SK-N-SH (cell line): ENCODE results near the gene NPC2. TPM values are rescaled to one million over a fixed set of nuclear protein-coding genes. Genes with fewer than 3 reads are reported as not detected.
A peak's percentile ranks its signal among the peaks of the same experiment; 100 is the strongest.

Experiments
- CTCF ChIA-PET: fragments of 300-600, 350-600 bp; formaldehyde crosslinking; extraction: SDS; loops from one replicate; lab custom pipeline; 2021; lab: Yijun Ruan, JAX
- POLR2A ChIA-PET: fragments of 350-600 bp; sonication (Branson Sonifier 250); formaldehyde crosslinking; extraction: SDS; loops from one replicate; lab custom pipeline; 2020; ENCODE audit warnings: antibody characterized with exemption, inconsistent platforms; lab: Yijun Ruan, JAX
- DNase-seq: peaks from one replicate; pipeline ENCODE4 v3.0.0; 2012
- H2AFZ ChIP-seq: fragments of 200-600 bp; sonication (generic); 2 replicates; pipeline ENCODE4 v1.8.1; 2016; ENCODE audit warnings: antibody characterized with exemption, mild to moderate bottlenecking, low read depth
- H3F3A ChIP-seq: fragments of 200-600 bp; sonication (generic); replicated peaks from 2 replicates; pipeline ENCODE3; 2016; ENCODE audit warnings: antibody characterized with exemption, mild to moderate bottlenecking; ENCODE audit not compliant: insufficient read depth
- H3K27ac ChIP-seq, 2 experiments: fragments of 200-500 bp in 1 of 2; fragments of 200-600 bp in 1 of 2; sonication (Bioruptor generic) in 1 of 2; sonication (generic), shearing (Covaris generic) in 1 of 2; 2 replicates each; pipeline versions ENCODE4 v1.5.1 to v1.6.1; 2014 to 2016; ENCODE audit warnings: low read depth in 2 of 2, inconsistent platforms in 1 of 2, low read length in 1 of 2, mild to moderate bottlenecking in 1 of 2, mixed read lengths in 1 of 2
- H3K27me3 ChIP-seq: fragments of 200-600 bp; sonication (generic), shearing (Covaris generic); 2 replicates; pipeline ENCODE4 v1.6.1; 2016; ENCODE audit warnings: mixed run types; ENCODE audit not compliant: insufficient read depth
- H3K36me3 ChIP-seq, 2 experiments: fragments of 200-500 bp in 1 of 2; fragments of 200-600 bp in 1 of 2; sonication (Bioruptor generic) in 1 of 2; sonication (generic) in 1 of 2; replicated peaks in 1 of 2; 2 replicates each; pipeline versions ENCODE3 to v1.5.1; 2014 to 2016; ENCODE audit warnings: low read length in 1 of 2, mild to moderate bottlenecking in 1 of 2; ENCODE audit not compliant: insufficient read depth in 2 of 2, control insufficient read depth in 1 of 2
- H3K4me1 ChIP-seq, 2 experiments: fragments of 200-500 bp in 1 of 2; fragments of 200-600 bp in 1 of 2; sonication (Bioruptor generic) in 1 of 2; sonication (generic), shearing (Covaris generic) in 1 of 2; 2 replicates each; pipeline versions ENCODE4 v1.5.1 to v1.6.1; 2014 to 2016; ENCODE audit warnings: low read depth in 1 of 2, low read length in 1 of 2, mixed run types in 1 of 2; ENCODE audit not compliant: insufficient read depth in 2 of 2, control insufficient read depth in 1 of 2
- H3K4me2 ChIP-seq: fragments of 200-600 bp; sonication (generic), shearing (Covaris generic); 2 replicates; pipeline ENCODE4 v1.6.1; 2017; ENCODE audit warnings: mixed run types
- H3K4me3 ChIP-seq, 2 experiments: fragments of 200-500 bp in 1 of 2; fragments of 200-600 bp in 1 of 2; sonication (Bioruptor generic) in 1 of 2; sonication (generic), shearing (Covaris generic) in 1 of 2; 2 replicates each; pipeline versions ENCODE4 v1.5.1 to v1.8.1; 2014 to 2016; ENCODE audit warnings: low read depth in 2 of 2, inconsistent platforms in 1 of 2, low read length in 1 of 2, mild to moderate bottlenecking in 1 of 2, mixed read lengths in 1 of 2, moderate library complexity in 1 of 2
- H3K79me2 ChIP-seq: fragments of 200-600 bp; sonication (generic); 2 replicates; pipeline ENCODE4 v1.8.1; 2017; ENCODE audit warnings: mild to moderate bottlenecking; ENCODE audit not compliant: insufficient read depth
- H3K9ac ChIP-seq: fragments of 200-600 bp; sonication (generic); 2 replicates; pipeline ENCODE4 v1.6.1; 2017; ENCODE audit warnings: mixed run types
- H3K9me2 ChIP-seq: fragments of 200-600 bp; sonication (generic); 2 replicates; pipeline ENCODE4 v1.6.1; 2017; ENCODE audit warnings: mixed run types
- H3K9me3 ChIP-seq: fragments of 200-600 bp; sonication (generic); 2 replicates; pipeline ENCODE4 v1.6.1; 2017; ENCODE audit warnings: mixed run types, mild to moderate bottlenecking, moderate library complexity
- H4K20me1 ChIP-seq: fragments of 200-600 bp; sonication (generic); 2 replicates; pipeline ENCODE4 v1.6.1; 2017; ENCODE audit warnings: mild to moderate bottlenecking, mixed run types; ENCODE audit not compliant: insufficient read depth
- CHD2 ChIP-seq: fragments of 150-350 bp; IDR thresholded peaks from 2 replicates; pipeline ENCODE4 v1.6.1; 2018; ENCODE audit warnings: low read length; ENCODE audit not compliant: partially characterized antibody
- ELF1 ChIP-seq: IDR thresholded peaks from 2 replicates; pipeline ENCODE4 v1.4.0; 2012
- EP300 ChIP-seq, 2 experiments: IDR thresholded peaks; 2 replicates each; pipeline versions ENCODE4 v1.4.0 to v1.6.1; 2012; ENCODE audit warnings: borderline replicate concordance in 1 of 2, low read depth in 1 of 2, low read length in 1 of 2
- EZH2phosphoT487 ChIP-seq: fragments of 200-600 bp; sonication (generic); IDR thresholded peaks from 2 replicates; pipeline ENCODE4 v1.6.1; 2017; ENCODE audit warnings: low read depth, mixed run types, mild to moderate bottlenecking, antibody characterized with exemption, moderate library complexity, borderline replicate concordance
- FOSL2 ChIP-seq: IDR thresholded peaks from 2 replicates; pipeline ENCODE4 v1.4.0; 2012; ENCODE audit warnings: low read depth, mild to moderate bottlenecking, moderate library complexity, borderline replicate concordance
- FOXM1 ChIP-seq: IDR thresholded peaks from 2 replicates; pipeline ENCODE4 v1.4.0; 2012; ENCODE audit warnings: low read depth, mild to moderate bottlenecking
- GABPA ChIP-seq: IDR thresholded peaks from 2 replicates; pipeline ENCODE4 v1.4.0; 2012; ENCODE audit warnings: low read depth, mild to moderate bottlenecking
- GATA2 ChIP-seq: sonication (generic); formaldehyde crosslinking; IDR thresholded peaks from 2 replicates; pipeline ENCODE4 v1.5.0; 2020; ENCODE audit warnings: mild to moderate bottlenecking, missing genetic modification reagents
- JUND ChIP-seq: IDR thresholded peaks from 2 replicates; pipeline ENCODE4 v1.4.0; 2012
- MEF2A ChIP-seq: IDR thresholded peaks from 2 replicates; pipeline ENCODE4 v1.4.0; 2012; ENCODE audit warnings: low read depth, borderline replicate concordance
- NRF1 ChIP-seq: IDR thresholded peaks from 2 replicates; pipeline ENCODE4 v1.6.1; 2012; ENCODE audit warnings: low read depth, mild to moderate bottlenecking, low read length
- POLR2AphosphoS5 ChIP-seq: IDR thresholded peaks from 2 replicates; pipeline ENCODE4 v1.6.1; 2012; ENCODE audit warnings: low read depth, low read length
- RXRA ChIP-seq: IDR thresholded peaks from 2 replicates; pipeline ENCODE4 v1.4.0; 2012; ENCODE audit warnings: low read depth, mild to moderate bottlenecking, borderline replicate concordance
- SMC3 ChIP-seq: IDR thresholded peaks from 2 replicates; pipeline ENCODE4 v1.6.1; 2012; ENCODE audit warnings: low read depth, low read length, improper control_type of control experiment
- TCF12 ChIP-seq: IDR thresholded peaks from 2 replicates; pipeline ENCODE4 v1.4.0; 2012
- USF1 ChIP-seq: IDR thresholded peaks from 2 replicates; pipeline ENCODE4 v1.4.0; 2012; ENCODE audit warnings: low read depth, borderline replicate concordance
- YY1 ChIP-seq: IDR thresholded peaks from 2 replicates; pipeline ENCODE4 v1.4.0; 2012; ENCODE audit warnings: low read depth, mild to moderate bottlenecking
- ZBTB33 ChIP-seq: IDR thresholded peaks from 2 replicates; pipeline ENCODE4 v1.4.0; 2012; ENCODE audit warnings: low read depth, borderline replicate concordance
- WGBS: methylation state at CpG from one replicate; pipeline ENCODE4 v1.1.6; 2017; ENCODE audit warnings: low lambda C conversion rate; 5-methylcytosine and 5-hydroxymethylcytosine counted together
- polyA plus RNA-seq, 3 experiments: library from polyadenylated mRNA; depleted of rRNA; stranded (reverse); fragments of >200 nt; gene quantifications; 2 replicates each; pipeline ENCODE4 v1.2.3, GENCODE V29; 2012
- TF ChIP-seq, protein P1 (sequence below): IDR thresholded peaks from 2 replicates; pipeline ENCODE4; 2012
- TF ChIP-seq, protein P2 (sequence below): fragments of 150-350 bp; IDR thresholded peaks from 2 replicates; pipeline ENCODE4 v1.6.1; 2016; ENCODE audit warnings: mild to moderate bottlenecking, low read depth, low read length
- TF ChIP-seq, protein P3 (sequence below): fragments of 200-600 bp; sonication (generic); IDR thresholded peaks from 2 replicates; pipeline ENCODE4 v1.6.1; 2017; ENCODE audit warnings: antibody characterized with exemption, mild to moderate bottlenecking, moderate library complexity

The NPC2 gene
- polyA plus RNA-seq, 1 of the 3 experiments (the other 2 are of a cell fraction): 522 TPM

GRCh38 chr14:74459976-74460375 is 33.1 kb downstream of the NPC2 start:
- Histone ChIP-seq H3F3A (no peaks in the 10 kb centered on the region), H3K27ac (no peak overlapping the region), H3K9me3 (no peaks in the 10 kb centered on the region), H2AFZ (no peak overlapping the region), H3K27me3 (peaks cover 1% of the 10 kb centered on the region; the same call in 1 of the 2 replicates), H3K79me2 (no peaks in the 10 kb centered on the region), H3K9ac (no peak overlapping the region), H4K20me1 (no peaks in the 10 kb centered on the region), H3K36me3 (no peaks in the 10 kb centered on the region), H3K4me1 (no peaks in the 10 kb centered on the region), H3K4me3 (no peak overlapping the region), H3K9me2 (no peaks in the 10 kb centered on the region), H3K4me2 (no peak overlapping the region)
- ChIA-PET POLR2A (no interaction called here), CTCF (interaction anchor here (1.0 to 2.5 kb wide), 6 partner anchors 9 to 153 kb away, joined by 3 to 14 read pairs (median 3); partner anchors contain the start of gene SYNDIG1L)
- TF ChIP-seq GATA2 (CRISPR knock-in tag): no peak
- no peak for TF ChIP-seq EP300 (IDR thresholded peaks at IDR 0.05; ENCODE audit: borderline replicate concordance in 1 of 2, low read depth in 1 of 2, low read length in 1 of 2)
- TF ChIP-seq FOXM1: no peak
- TF ChIP-seq, protein P1, sequence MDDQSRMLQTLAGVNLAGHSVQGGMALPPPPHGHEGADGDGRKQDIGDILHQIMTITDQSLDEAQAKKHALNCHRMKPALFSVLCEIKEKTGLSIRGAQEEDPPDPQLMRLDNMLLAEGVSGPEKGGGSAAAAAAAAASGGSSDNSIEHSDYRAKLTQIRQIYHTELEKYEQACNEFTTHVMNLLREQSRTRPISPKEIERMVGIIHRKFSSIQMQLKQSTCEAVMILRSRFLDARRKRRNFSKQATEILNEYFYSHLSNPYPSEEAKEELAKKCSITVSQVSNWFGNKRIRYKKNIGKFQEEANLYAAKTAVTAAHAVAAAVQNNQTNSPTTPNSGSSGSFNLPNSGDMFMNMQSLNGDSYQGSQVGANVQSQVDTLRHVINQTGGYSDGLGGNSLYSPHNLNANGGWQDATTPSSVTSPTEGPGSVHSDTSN: no peak
- TF ChIP-seq TCF12: no peak
- TF ChIP-seq RXRA: no peak
- no peak for TF ChIP-seq GABPA
- TF ChIP-seq POLR2AphosphoS5: no peak
- no peak for TF ChIP-seq MEF2A
- no peak for TF ChIP-seq CHD2
- no peak for TF ChIP-seq YY1
- TF ChIP-seq EZH2phosphoT487: no peak
- TF ChIP-seq, protein P2, sequence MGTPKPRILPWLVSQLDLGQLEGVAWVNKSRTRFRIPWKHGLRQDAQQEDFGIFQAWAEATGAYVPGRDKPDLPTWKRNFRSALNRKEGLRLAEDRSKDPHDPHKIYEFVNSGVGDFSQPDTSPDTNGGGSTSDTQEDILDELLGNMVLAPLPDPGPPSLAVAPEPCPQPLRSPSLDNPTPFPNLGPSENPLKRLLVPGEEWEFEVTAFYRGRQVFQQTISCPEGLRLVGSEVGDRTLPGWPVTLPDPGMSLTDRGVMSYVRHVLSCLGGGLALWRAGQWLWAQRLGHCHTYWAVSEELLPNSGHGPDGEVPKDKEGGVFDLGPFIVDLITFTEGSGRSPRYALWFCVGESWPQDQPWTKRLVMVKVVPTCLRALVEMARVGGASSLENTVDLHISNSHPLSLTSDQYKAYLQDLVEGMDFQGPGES: no peak
- no peak for TF ChIP-seq FOSL2
- 78% methylated on average over 6 of the region's 6 CpGs for WGBS
- no peak for DNase-seq

- H3K9ac ChIP-seq: no peak overlapping the region
- H3K27ac ChIP-seq: no peak overlapping the region
- ChIA-PET POLR2A (no interaction called here), CTCF (interaction anchor here (0.8 to 2.5 kb wide), 8 partner anchors 8 to 153 kb away, joined by 3 to 14 read pairs (median 3); partner anchors contain the start of gene SYNDIG1L)
- no peaks in the 10 kb centered on the region for H3K4me1 ChIP-seq
- 67% methylated on average over 10 of the region's 10 CpGs for WGBS
- H3K4me2 ChIP-seq: no peak overlapping the region
- DNase-seq: peak; percentile 54
- H3K27me3 ChIP-seq: peaks cover 6% of the 10 kb centered on the region; the same call in 1 of the 2 replicates
- no peaks in the 10 kb centered on the region for H4K20me1 ChIP-seq
- H3F3A ChIP-seq: no peaks in the 10 kb centered on the region
- no peaks in the 10 kb centered on the region for H3K36me3 ChIP-seq
- no peaks in the 10 kb centered on the region for H3K9me2 ChIP-seq
- no peaks in the 10 kb centered on the region for H3K79me2 ChIP-seq
- H2AFZ ChIP-seq: no peak overlapping the region
- H3K9me3 ChIP-seq: no peaks in the 10 kb centered on the region
- no peak overlapping the region for H3K4me3 ChIP-seq
- no peak for TF ChIP-seq ZBTB33
- TF ChIP-seq, protein P3, sequence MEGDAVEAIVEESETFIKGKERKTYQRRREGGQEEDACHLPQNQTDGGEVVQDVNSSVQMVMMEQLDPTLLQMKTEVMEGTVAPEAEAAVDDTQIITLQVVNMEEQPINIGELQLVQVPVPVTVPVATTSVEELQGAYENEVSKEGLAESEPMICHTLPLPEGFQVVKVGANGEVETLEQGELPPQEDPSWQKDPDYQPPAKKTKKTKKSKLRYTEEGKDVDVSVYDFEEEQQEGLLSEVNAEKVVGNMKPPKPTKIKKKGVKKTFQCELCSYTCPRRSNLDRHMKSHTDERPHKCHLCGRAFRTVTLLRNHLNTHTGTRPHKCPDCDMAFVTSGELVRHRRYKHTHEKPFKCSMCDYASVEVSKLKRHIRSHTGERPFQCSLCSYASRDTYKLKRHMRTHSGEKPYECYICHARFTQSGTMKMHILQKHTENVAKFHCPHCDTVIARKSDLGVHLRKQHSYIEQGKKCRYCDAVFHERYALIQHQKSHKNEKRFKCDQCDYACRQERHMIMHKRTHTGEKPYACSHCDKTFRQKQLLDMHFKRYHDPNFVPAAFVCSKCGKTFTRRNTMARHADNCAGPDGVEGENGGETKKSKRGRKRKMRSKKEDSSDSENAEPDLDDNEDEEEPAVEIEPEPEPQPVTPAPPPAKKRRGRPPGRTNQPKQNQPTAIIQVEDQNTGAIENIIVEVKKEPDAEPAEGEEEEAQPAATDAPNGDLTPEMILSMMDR: peak; percentile 67
- TF ChIP-seq EP300 (IDR thresholded peaks at IDR 0.05; ENCODE audit: borderline replicate concordance in 1 of 2, low read depth in 1 of 2, low read length in 1 of 2): no peak
- TF ChIP-seq EZH2phosphoT487: no peak
- TF ChIP-seq FOXM1: no peak
- TF ChIP-seq TCF12: no peak
- peak; percentile 77 for TF ChIP-seq FOSL2
- TF ChIP-seq USF1: no peak
- peak; percentile 28; the same call in 1 of the 2 replicates for TF ChIP-seq SMC3
- TF ChIP-seq ELF1: no peak
- no peak for TF ChIP-seq NRF1
- TF ChIP-seq JUND: no peak
These were observed 33.7 kb downstream of the NPC2 start for GRCh38 chr14:74459289-74459946.
